Measurements from ENCODE around the gene IGDCC3.

DNA sequence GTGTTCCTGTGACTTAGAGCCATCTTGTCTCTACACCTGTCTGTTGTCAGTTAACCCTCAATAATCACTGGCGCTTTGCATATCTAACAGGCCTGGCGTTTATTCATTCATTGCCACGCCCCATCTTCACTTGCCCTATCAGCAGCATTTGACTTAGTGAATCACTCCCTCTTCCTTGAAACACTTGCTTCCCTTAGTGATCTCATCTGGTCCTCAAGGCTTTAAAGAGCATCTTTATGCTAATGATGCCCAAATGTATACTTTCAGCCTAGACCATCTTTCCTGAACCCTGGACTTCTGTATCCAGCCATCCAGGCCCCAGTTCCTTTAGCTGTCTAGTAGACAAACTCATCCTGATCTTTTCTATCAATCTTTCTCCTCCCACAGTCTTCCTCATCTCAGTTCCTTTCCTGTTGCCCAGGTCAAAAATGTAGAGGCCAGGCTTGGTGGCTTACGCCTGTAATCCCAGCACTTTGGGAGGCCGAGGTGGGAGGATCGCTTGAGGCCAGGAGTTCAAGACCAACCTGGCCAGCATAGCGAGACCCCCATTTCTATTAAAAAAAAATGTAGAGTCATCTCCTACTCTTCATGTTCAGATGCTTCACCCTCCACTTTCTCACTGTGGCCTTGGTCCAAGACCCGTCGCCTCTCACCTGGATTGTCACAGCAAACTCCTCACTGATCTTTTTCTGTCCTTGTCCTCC lies 46.3 kb upstream of the IGDCC3 start:
- TF ChIP-seq, protein P1, sequence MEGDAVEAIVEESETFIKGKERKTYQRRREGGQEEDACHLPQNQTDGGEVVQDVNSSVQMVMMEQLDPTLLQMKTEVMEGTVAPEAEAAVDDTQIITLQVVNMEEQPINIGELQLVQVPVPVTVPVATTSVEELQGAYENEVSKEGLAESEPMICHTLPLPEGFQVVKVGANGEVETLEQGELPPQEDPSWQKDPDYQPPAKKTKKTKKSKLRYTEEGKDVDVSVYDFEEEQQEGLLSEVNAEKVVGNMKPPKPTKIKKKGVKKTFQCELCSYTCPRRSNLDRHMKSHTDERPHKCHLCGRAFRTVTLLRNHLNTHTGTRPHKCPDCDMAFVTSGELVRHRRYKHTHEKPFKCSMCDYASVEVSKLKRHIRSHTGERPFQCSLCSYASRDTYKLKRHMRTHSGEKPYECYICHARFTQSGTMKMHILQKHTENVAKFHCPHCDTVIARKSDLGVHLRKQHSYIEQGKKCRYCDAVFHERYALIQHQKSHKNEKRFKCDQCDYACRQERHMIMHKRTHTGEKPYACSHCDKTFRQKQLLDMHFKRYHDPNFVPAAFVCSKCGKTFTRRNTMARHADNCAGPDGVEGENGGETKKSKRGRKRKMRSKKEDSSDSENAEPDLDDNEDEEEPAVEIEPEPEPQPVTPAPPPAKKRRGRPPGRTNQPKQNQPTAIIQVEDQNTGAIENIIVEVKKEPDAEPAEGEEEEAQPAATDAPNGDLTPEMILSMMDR (conservative IDR thresholded peaks at IDR 0.05; ENCODE audit: low read depth, low read length): no peak
- no peak for TF ChIP-seq EZH2 (IDR thresholded peaks at IDR 0.05; ENCODE audit: borderline replicate concordance, low read depth, low read length, poor library complexity, severe bottlenecking)

All from A673 (cell line).